Measurements from ENCODE around the gene TMEM130. TPM values are rescaled to one million over a fixed set of nuclear protein-coding genes. Genes with fewer than 3 reads are reported as not detected.

TMEM130 gene
- total and polyA plus RNA-seq, 10 of the 15 experiments (the other 5 are each of a cell fraction or from before 2014, with no cell fraction given), result 0.04 to 0.15 (median 0.11) TPM; not detected in 7

DNA sequence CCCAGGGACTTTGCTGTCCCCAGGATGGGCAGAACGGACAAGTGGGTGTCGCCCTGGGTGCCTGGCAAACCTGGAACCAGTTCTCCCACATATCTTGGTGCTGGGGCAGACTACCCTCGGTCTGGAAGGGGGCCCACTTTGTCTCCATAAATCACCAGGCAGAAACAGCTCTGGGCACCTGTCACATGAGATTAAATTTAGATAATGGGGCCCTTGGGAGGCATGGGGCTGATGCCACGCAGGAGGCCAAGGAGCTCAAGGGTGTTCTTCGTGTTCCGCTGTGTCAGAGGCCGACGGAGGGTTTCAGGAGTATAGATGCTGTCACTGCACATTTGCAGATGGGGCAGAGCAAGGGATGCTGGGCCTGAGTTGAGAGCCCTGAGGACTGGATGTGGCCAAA is 72.7 kb downstream of the TMEM130 start:
- H3K9ac ChIP-seq (ENCODE audit: control insufficient read depth, insufficient read depth, low read length), result no peak overlapping the region; the same call in 1 of the 2 replicates
- peak overlapping the region; percentile 83 for H3K27ac ChIP-seq (ENCODE audit: control insufficient read depth, insufficient read depth)
- intact Hi-C loops (cut with micrococcal nuclease; ENCODE audit: unreplicated experiment) (loop anchor here (5.0 kb wide), 2 partner anchors 155 to 595 kb away; no protein-coding TSS in a partner anchor), in situ Hi-C loops (cut with MboI) (no loop called here)
- no peak overlapping the region for H3K4me2 ChIP-seq (ENCODE audit: control insufficient read depth, insufficient read depth)
- no peaks in the 10 kb centered on the region for H3K79me2 ChIP-seq (ENCODE audit: control insufficient read depth, insufficient read depth, low read length)
- FAIRE-seq (no peak), ATAC-seq (no peak), DNase-seq (ENCODE audit: low read depth, low spot score) (no peak)
- no peaks in the 10 kb centered on the region for H3K27me3 ChIP-seq (replicated peaks in 1 of 2; ENCODE audit: control insufficient read depth in 2 of 2, insufficient read depth in 2 of 2, low read length in 1 of 2)
- BruUV-seq (replicated peaks), result no TSS peak
- peaks cover 31% of the 10 kb centered on the region for H3K4me1 ChIP-seq (ENCODE audit: control insufficient read depth, insufficient read depth, low read length)
- POLR2A ChIA-PET, result no interaction called here
- SMC1A ChIA-PET (ENCODE audit: uncharacterized antibody, unreplicated experiment), result interaction anchor here (1.2 to 2.1 kb wide), 2 partner anchors 8 to 37 kb away, joined by 3 to 7 read pairs; no protein-coding TSS in a partner anchor
- no peaks in the 10 kb centered on the region for H4K20me1 ChIP-seq (ENCODE audit: control insufficient read depth, insufficient read depth)
- CTCF ChIA-PET, result interaction anchor here (2.6 kb wide), 1 partner anchor 34 kb away, joined by 8 read pairs; no protein-coding TSS in a partner anchor
- no peaks in the 10 kb centered on the region; a peak in 1 of 4 replicates for H3K36me3 ChIP-seq (ENCODE audit: control insufficient read depth in 2 of 2, insufficient read depth in 2 of 2, low read length in 1 of 2)
- TF ChIP-seq CEBPB (IDR thresholded peaks at IDR 0.05; ENCODE audit: borderline replicate concordance in 1 of 2, low read depth in 2 of 2, low read length in 2 of 2) (no peak), DPF2 (IDR thresholded peaks at IDR 0.05) (no peak), MYC (IDR thresholded peaks at IDR 0.05; ENCODE audit: insufficient read depth, insufficient read length, insufficient replicate concordance, low read length, severe bottlenecking) (no peak), HDAC6 (IDR thresholded peaks at IDR 0.05; ENCODE audit: unreplicated experiment) (no peak)
- WGBS (ENCODE audit: insufficient coverage, insufficient replicate concordance, low lambda C conversion rate, missing lambda C conversion rate), result 78% methylated on average over 8 of the region's 8 CpGs
- no peak overlapping the region for H3K4me3 ChIP-seq
- H3K9me3 ChIP-seq (replicated peaks; ENCODE audit: control insufficient read depth, insufficient read depth, low read length), result peaks cover 21% of the 10 kb centered on the region
- RAD21 ChIA-PET (ENCODE audit: unreplicated experiment), result interaction anchor here (1.7 kb wide), 1 partner anchor 45 kb away, joined by 3 read pairs; no protein-coding TSS in a partner anchor
- no peak overlapping the region for H2AFZ ChIP-seq (ENCODE audit: control insufficient read depth, low read depth, low read length)

Small RNAs within 50 kb of the gene (microRNA-seq; reads per million reads assigned to microRNA genes)
- gene MIR3609, result 5.8 reads per million, percentile 33 among the genes with 10 or more reads in this experiment

Small RNAs within 50 kb of the gene (small RNA-seq; reads per million reads assigned to genes)
- gene MIR3609, result 1.8 reads per million, percentile 56 among the genes with 10 or more reads in this experiment

Other genes starting within 250 kb of the TMEM130 start
- gene TRRAP, start 8.5 kb upstream of the TMEM130 start, total RNA-seq (2014; rRNA removed), result 11.7 and 14.9 TPM in 2 replicates
- 5.7 and 7.2 TPM in 2 replicates for gene TRRAP, start 8.5 kb upstream of the TMEM130 start, total RNA-seq (2014; rRNA removed; fragmentation: Illumina TruSeq; extraction: Trizol)
- 35.0 and 39.3 TPM in 2 replicates for gene TRRAP, start 8.5 kb upstream of the TMEM130 start, total RNA-seq (2021)
- 5.4 and 11.2 TPM in 2 replicates for gene TRRAP, start 8.5 kb upstream of the TMEM130 start, polyA plus RNA-seq (2011; rRNA removed)
- gene TRRAP, start 8.5 kb upstream of the TMEM130 start, polyA plus RNA-seq (2014; fragmentation: Illumina TruSeq; extraction: Trizol), result 13.6 and 21.3 TPM in 2 replicates
- gene TRRAP, start 8.5 kb upstream of the TMEM130 start, polyA plus RNA-seq (2014; fragmentation: Nextera tagmentation; extraction: Ambion mirVana), result 1 to 10 TPM; 1.1 to 1.7 TPM
- gene TRRAP, start 8.5 kb upstream of the TMEM130 start, polyA plus RNA-seq (2014; rRNA removed), result 18.2 and 21.4 TPM in 2 replicates
- 1 to 10 TPM; 4.5 to 5.6 TPM for gene TRRAP, start 8.5 kb upstream of the TMEM130 start, polyA plus RNA-seq (2016; fragmentation: Nextera tagmentation; extraction: Ambion mirVana)

Data from GM12878 (cell line).